Liver (tissue), 3 donors: ENCODE data around the gene NXPH1.

Experiments
- ATF3 ChIP-seq: IDR thresholded peaks from 2 replicates; pipeline ENCODE4 v1.6.1; 2016; ENCODE audit warnings: antibody characterized with exemption
- CTCF ChIP-seq: fragments of 150-350 bp; IDR thresholded peaks from 2 replicates; pipeline ENCODE4 v1.5.1; 2017; ENCODE audit warnings: improper control_type of control experiment, low read depth, low read length; ENCODE audit not compliant: missing input control
- FOXA1 ChIP-seq: IDR thresholded peaks from 2 replicates; pipeline ENCODE4 v1.6.1; 2016; ENCODE audit warnings: antibody characterized with exemption
- FOXA2 ChIP-seq: IDR thresholded peaks from 2 replicates; pipeline ENCODE4 v1.6.1; 2016; ENCODE audit warnings: antibody characterized with exemption
- HNF4G ChIP-seq: IDR thresholded peaks from 2 replicates; pipeline ENCODE4 v1.6.1; 2016; ENCODE audit warnings: antibody characterized with exemption
- JUND ChIP-seq, 2 donors: IDR thresholded peaks; 2 replicates each; pipeline ENCODE4 v1.6.1; 2016; ENCODE audit warnings: antibody characterized with exemption in 2 of 2
- RAD21 ChIP-seq, 2 donors: IDR thresholded peaks; 2 replicates each; pipeline ENCODE4 v1.6.1; 2016; ENCODE audit warnings: antibody characterized with exemption in 2 of 2, mild to moderate bottlenecking in 2 of 2
- REST ChIP-seq: IDR thresholded peaks from 2 replicates; pipeline ENCODE4 v1.6.1; 2016; ENCODE audit warnings: antibody characterized with exemption, mild to moderate bottlenecking
- SP1 ChIP-seq: IDR thresholded peaks from 2 replicates; pipeline ENCODE4 v1.6.1; 2018; ENCODE audit warnings: antibody characterized with exemption, mild to moderate bottlenecking
- TAF1 ChIP-seq: conservative IDR thresholded peaks from 2 replicates; pipeline ENCODE4 v1.6.1; 2016; ENCODE audit warnings: antibody characterized with exemption, mild to moderate bottlenecking
- YY1 ChIP-seq: IDR thresholded peaks from 2 replicates; pipeline ENCODE4 v1.6.1; 2016; ENCODE audit warnings: antibody characterized with exemption, mild to moderate bottlenecking
- ZBTB33 ChIP-seq: IDR thresholded peaks from 2 replicates; pipeline ENCODE4 v1.6.1; 2016; ENCODE audit warnings: antibody characterized with exemption
- donor health status: healthy.
- donor health status: healthy.

GRCh38 chr7:8625612-8626011 is 192.2 kb downstream of the NXPH1 start:
- no peak for TF ChIP-seq CTCF
- TF ChIP-seq HNF4G = no peak
- TF ChIP-seq ZBTB33 = no peak
- no peak for TF ChIP-seq FOXA2
- TF ChIP-seq ATF3 = no peak
- no peak for TF ChIP-seq FOXA1
- TF ChIP-seq REST = no peak
- no peak for TF ChIP-seq SP1
- TF ChIP-seq YY1 = no peak
- no peak for TF ChIP-seq RAD21 (IDR thresholded peaks at IDR 0.05)
- TF ChIP-seq JUND (IDR thresholded peaks at IDR 0.05) = no peak
- TF ChIP-seq TAF1 = no peak
